Suprapubic skin (tissue), 4 donors: ENCODE measurements around the gene ELOVL4.

Experiments used
- CTCF ChIP-seq, 2 donors: fragments of 200-600 bp in 1 of 2; fragments of 450-650 bp in 1 of 2; sonication (generic) in 1 of 2; IDR thresholded peaks; one replicate each; pipeline ENCODE4 v1.5.1; 2016 to 2019; ENCODE audit warnings: antibody characterized with exemption in 2 of 2, mild to moderate bottlenecking in 1 of 2, moderate library complexity in 1 of 2
- EP300 ChIP-seq: sonication (generic); formaldehyde crosslinking; IDR thresholded peaks from one replicate; pipeline ENCODE4 v1.6.1; 2017; ENCODE audit warnings: antibody characterized with exemption
- POLR2AphosphoS5 ChIP-seq, 3 donors: sonication (generic); formaldehyde crosslinking; IDR thresholded peaks; one replicate each; pipeline ENCODE4 v1.6.1; 2017; ENCODE audit warnings: antibody characterized with exemption in 3 of 3

GRCh38 chr6:79896075-79896449 is 51.3 kb downstream of the ELOVL4 start:
- no peak for TF ChIP-seq CTCF (IDR thresholded peaks at IDR 0.05)
- no peak for TF ChIP-seq POLR2AphosphoS5 (IDR thresholded peaks at IDR 0.05)
- no peak for TF ChIP-seq EP300
